ENCODE measurements around the gene NAA10.

NAA10 gene

DNA sequence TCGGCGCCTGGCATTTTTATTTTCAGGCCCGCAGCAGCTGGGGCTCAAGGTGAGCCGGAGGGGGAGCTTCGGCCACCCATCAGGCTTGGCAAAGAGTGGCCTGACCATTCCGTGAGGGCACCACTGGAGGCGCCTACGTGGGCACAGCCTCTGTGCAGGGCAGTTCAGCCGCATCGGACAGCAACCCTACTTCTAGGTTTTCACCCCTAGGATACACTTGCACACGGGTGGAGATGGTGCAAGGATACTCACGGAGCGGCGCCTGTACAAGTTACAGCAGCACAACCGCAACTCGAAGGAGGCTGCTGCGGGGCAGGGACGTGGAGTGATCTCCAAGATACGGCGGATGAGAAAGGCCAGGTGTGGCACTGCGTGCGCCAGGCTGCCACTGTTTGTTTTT lies 25.9 kb upstream of the NAA10 start:
- ChIA-PET CTCF (no interaction called here), POLR2A (ENCODE audit: low non-redundant PET) (no interaction called here)
- DNase-seq (ENCODE audit: low spot score), result no peak
- TF ChIP-seq, protein P1, sequence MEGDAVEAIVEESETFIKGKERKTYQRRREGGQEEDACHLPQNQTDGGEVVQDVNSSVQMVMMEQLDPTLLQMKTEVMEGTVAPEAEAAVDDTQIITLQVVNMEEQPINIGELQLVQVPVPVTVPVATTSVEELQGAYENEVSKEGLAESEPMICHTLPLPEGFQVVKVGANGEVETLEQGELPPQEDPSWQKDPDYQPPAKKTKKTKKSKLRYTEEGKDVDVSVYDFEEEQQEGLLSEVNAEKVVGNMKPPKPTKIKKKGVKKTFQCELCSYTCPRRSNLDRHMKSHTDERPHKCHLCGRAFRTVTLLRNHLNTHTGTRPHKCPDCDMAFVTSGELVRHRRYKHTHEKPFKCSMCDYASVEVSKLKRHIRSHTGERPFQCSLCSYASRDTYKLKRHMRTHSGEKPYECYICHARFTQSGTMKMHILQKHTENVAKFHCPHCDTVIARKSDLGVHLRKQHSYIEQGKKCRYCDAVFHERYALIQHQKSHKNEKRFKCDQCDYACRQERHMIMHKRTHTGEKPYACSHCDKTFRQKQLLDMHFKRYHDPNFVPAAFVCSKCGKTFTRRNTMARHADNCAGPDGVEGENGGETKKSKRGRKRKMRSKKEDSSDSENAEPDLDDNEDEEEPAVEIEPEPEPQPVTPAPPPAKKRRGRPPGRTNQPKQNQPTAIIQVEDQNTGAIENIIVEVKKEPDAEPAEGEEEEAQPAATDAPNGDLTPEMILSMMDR (conservative IDR thresholded peaks at IDR 0.05; ENCODE audit: low read depth), result no peak
- no peak overlapping the region; the same call in 1 of the 2 replicates for H3K27ac ChIP-seq

DNA sequence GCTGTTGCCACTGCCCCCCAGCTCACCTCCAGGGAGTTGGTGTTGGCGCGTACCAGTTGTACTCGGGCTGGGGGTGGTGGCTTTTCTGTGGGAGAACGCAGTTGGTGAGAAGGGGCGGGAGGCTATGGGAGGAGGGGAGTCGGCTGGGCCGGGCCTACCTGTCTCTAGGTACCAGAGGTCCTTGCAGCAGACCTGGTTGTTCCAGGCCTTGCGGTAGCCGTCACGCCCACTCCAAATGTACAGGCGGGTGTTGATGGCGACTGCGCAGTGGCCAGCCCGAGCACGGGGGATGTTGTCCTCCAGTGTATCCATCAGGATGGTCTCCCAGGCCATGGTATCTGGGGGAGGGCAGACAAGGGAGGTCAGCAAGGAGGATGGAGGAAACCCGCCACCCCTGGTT lies 25.2 kb upstream of the NAA10 start:
- H3K27ac ChIP-seq, result no peak overlapping the region
- ChIA-PET CTCF (no interaction called here), POLR2A (ENCODE audit: low non-redundant PET) (no interaction called here)
- DNase-seq (ENCODE audit: low spot score), result no peak
- TF ChIP-seq, protein P1 (conservative IDR thresholded peaks at IDR 0.05; ENCODE audit: low read depth), result no peak

DNA sequence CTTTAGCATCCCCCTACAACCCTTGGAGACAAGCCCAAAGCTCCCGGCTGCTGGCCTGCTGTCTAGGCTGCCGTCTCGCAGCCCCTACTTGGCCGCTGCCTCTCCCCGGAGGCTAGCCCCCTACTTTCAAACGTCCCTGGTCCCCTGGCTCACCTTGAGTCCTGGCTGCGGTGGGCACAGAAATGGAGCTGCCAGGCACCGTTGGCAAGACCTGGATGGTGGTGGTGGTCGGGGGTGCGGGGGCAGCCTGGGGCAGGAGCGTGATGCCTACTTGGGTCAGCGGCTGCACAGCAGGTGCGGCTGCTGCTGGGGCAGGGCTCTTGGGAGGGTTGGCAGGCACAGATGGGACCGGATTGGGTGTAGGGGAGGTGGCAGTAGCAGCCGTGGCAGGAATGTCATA lies 24.8 kb upstream of the NAA10 start:
- ChIA-PET CTCF (no interaction called here), POLR2A (ENCODE audit: low non-redundant PET) (no interaction called here)
- TF ChIP-seq, protein P1 (conservative IDR thresholded peaks at IDR 0.05; ENCODE audit: low read depth), result no peak
- DNase-seq (ENCODE audit: low spot score), result no peak
- no peak overlapping the region for H3K27ac ChIP-seq

DNA sequence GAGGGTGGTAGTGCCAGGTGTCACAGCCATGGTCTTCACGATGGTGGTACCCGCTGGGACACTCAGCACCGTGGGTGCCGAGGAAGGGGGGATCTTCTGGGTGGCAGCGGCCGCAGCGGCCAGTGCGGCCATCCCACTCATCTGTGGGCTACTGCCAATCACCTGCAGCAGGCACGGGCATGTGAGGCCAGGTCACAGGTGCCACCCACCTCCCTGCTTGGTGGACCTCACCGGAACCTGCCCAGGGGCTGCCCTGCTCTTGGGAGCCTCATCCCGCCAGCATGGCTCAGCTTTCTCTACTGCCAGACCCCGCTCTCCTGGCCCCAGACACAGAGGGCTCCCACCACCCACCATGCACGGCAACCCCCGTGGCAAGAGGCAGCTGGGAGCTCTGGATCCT lies 23.8 kb upstream of the NAA10 start:
- POLR2A ChIA-PET (ENCODE audit: low non-redundant PET), result no interaction called here
- CTCF ChIA-PET, result no interaction called here
- DNase-seq (ENCODE audit: low spot score), result no peak
- no peak overlapping the region for H3K27ac ChIP-seq
- TF ChIP-seq, protein P1 (conservative IDR thresholded peaks at IDR 0.05; ENCODE audit: low read depth), result no peak

DNA sequence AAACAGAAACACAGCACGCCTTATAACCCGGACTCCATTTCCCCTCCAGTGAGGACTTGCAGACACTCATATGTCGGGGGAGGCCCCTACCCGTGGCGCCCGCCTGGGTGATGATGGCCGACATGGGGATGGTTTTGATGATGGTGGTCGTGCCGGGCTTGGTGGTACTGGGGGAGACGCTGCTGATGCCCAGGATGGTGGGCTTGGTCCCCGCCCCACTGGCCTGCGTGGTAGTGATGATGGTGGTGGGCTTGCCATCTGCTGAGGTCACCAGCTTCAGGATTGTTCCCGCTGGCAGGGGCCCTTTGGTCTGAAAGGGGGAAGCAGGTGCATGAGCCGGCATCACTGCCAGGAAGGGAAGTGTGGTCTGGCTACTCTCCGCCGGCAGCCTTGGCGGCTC lies 22.4 kb upstream of the NAA10 start:
- CTCF ChIA-PET, result no interaction called here
- POLR2A ChIA-PET (ENCODE audit: low non-redundant PET), result no interaction called here
- no peak for DNase-seq (ENCODE audit: low spot score)
- TF ChIP-seq, protein P1 (conservative IDR thresholded peaks at IDR 0.05; ENCODE audit: low read depth), result no peak
- H3K27ac ChIP-seq, result no peak overlapping the region

DNA sequence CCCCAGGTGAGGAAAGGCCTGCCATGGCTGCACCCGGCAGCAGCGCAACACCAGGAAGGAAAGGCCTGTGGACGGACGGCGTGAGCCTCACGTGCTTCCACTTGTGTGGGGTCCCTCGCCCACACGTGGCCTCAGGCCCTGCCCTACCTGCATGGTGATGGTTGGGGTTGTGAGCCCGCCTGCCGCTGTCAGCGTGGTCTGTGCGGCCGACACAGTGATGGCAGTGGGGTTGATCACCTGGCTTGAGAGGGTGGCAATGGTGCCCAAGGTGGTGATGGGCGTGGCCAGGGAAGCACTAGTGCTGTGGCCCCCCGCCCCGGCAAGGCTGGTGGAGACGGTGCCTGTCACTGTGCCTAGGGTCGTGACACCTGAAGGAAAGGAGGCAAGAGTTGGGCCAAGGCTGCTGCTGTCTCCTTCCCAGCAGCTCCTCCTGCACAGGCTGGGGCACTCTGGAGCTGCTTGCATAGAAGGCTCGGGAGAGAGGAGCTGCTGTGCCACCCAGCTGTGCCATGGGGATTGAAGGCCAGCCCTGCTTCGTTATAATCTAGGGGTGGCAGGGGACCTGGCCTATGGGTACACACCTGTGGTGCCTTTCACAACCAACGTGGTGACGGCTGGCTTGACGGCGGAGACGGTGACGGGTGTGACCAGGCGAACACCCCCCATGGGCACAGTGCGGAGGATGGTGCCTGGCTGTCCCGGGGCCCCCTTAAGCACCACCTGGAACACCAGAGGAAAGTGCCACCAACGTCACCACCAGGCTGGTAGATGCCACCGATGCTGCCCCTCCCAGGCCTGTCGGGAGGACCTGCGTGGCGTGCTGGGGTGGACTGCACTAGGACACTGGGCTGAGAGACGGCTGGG lies 21.4 kb upstream of the NAA10 start:
- POLR2A ChIA-PET (ENCODE audit: low non-redundant PET), result no interaction called here
- TF ChIP-seq, protein P1 (conservative IDR thresholded peaks at IDR 0.05; ENCODE audit: low read depth), result no peak
- no peak for DNase-seq (ENCODE audit: low spot score)
- no peak overlapping the region for H3K27ac ChIP-seq
- CTCF ChIA-PET, result no interaction called here
